Measurements from ENCODE around the gene TPM1.

DNA sequence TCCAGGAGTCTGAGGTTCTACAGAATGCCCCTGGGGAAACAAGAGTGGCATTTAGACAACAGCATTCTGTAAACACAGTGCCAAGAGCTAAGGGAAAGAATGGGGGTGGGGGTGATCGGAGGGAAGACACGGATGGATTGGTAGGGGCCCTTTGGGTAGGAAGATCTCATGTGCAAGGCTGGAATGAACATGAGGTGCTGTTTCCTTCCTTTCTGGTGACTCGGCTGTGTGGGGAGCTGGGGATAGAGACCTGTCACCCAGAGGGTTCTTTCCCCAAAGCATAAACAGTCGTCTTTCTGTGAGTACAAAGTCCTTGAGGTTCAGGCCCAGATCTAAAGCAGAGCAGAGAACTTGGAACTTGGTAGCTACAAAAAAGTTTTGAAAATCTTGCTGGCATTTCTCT is 11.7 kb downstream of the TPM1 start:
- TF ChIP-seq, protein P1, sequence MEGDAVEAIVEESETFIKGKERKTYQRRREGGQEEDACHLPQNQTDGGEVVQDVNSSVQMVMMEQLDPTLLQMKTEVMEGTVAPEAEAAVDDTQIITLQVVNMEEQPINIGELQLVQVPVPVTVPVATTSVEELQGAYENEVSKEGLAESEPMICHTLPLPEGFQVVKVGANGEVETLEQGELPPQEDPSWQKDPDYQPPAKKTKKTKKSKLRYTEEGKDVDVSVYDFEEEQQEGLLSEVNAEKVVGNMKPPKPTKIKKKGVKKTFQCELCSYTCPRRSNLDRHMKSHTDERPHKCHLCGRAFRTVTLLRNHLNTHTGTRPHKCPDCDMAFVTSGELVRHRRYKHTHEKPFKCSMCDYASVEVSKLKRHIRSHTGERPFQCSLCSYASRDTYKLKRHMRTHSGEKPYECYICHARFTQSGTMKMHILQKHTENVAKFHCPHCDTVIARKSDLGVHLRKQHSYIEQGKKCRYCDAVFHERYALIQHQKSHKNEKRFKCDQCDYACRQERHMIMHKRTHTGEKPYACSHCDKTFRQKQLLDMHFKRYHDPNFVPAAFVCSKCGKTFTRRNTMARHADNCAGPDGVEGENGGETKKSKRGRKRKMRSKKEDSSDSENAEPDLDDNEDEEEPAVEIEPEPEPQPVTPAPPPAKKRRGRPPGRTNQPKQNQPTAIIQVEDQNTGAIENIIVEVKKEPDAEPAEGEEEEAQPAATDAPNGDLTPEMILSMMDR (IDR thresholded peaks at IDR 0.05; ENCODE audit: low read depth, low read length, missing input control): no peak
- TF ChIP-seq RAD21 (IDR thresholded peaks at IDR 0.05) (no peak), TAF1 (conservative IDR thresholded peaks at IDR 0.05) (no peak), YY1 (IDR thresholded peaks at IDR 0.05) (peak; percentile 6), HNF4G (IDR thresholded peaks at IDR 0.05) (no peak), JUND (IDR thresholded peaks at IDR 0.05) (peak in 1 of 2 donors; percentile 12), SP1 (IDR thresholded peaks at IDR 0.05) (peak; percentile 66)
- TF ChIP-seq, protein P2, sequence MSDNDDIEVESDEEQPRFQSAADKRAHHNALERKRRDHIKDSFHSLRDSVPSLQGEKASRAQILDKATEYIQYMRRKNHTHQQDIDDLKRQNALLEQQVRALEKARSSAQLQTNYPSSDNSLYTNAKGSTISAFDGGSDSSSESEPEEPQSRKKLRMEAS (IDR thresholded peaks at IDR 0.05): no peak
- TF ChIP-seq, protein P3, sequence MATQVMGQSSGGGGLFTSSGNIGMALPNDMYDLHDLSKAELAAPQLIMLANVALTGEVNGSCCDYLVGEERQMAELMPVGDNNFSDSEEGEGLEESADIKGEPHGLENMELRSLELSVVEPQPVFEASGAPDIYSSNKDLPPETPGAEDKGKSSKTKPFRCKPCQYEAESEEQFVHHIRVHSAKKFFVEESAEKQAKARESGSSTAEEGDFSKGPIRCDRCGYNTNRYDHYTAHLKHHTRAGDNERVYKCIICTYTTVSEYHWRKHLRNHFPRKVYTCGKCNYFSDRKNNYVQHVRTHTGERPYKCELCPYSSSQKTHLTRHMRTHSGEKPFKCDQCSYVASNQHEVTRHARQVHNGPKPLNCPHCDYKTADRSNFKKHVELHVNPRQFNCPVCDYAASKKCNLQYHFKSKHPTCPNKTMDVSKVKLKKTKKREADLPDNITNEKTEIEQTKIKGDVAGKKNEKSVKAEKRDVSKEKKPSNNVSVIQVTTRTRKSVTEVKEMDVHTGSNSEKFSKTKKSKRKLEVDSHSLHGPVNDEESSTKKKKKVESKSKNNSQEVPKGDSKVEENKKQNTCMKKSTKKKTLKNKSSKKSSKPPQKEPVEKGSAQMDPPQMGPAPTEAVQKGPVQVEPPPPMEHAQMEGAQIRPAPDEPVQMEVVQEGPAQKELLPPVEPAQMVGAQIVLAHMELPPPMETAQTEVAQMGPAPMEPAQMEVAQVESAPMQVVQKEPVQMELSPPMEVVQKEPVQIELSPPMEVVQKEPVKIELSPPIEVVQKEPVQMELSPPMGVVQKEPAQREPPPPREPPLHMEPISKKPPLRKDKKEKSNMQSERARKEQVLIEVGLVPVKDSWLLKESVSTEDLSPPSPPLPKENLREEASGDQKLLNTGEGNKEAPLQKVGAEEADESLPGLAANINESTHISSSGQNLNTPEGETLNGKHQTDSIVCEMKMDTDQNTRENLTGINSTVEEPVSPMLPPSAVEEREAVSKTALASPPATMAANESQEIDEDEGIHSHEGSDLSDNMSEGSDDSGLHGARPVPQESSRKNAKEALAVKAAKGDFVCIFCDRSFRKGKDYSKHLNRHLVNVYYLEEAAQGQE (IDR thresholded peaks at IDR 0.05): peak; percentile 34

Data from liver (tissue), 3 donors.